ENCODE data around the gene TTLL9. TPM values are rescaled to one million over a fixed set of nuclear protein-coding genes. Genes with fewer than 3 reads are reported as not detected.

Gene TTLL9
- total and polyA plus RNA-seq, 10 of the 15 experiments (the other 5 are each of a cell fraction or from before 2014, with no cell fraction given), result 0.03 to 0.77 (median 0.11) TPM; not detected in 2

- TF ChIP-seq, protein P1, sequence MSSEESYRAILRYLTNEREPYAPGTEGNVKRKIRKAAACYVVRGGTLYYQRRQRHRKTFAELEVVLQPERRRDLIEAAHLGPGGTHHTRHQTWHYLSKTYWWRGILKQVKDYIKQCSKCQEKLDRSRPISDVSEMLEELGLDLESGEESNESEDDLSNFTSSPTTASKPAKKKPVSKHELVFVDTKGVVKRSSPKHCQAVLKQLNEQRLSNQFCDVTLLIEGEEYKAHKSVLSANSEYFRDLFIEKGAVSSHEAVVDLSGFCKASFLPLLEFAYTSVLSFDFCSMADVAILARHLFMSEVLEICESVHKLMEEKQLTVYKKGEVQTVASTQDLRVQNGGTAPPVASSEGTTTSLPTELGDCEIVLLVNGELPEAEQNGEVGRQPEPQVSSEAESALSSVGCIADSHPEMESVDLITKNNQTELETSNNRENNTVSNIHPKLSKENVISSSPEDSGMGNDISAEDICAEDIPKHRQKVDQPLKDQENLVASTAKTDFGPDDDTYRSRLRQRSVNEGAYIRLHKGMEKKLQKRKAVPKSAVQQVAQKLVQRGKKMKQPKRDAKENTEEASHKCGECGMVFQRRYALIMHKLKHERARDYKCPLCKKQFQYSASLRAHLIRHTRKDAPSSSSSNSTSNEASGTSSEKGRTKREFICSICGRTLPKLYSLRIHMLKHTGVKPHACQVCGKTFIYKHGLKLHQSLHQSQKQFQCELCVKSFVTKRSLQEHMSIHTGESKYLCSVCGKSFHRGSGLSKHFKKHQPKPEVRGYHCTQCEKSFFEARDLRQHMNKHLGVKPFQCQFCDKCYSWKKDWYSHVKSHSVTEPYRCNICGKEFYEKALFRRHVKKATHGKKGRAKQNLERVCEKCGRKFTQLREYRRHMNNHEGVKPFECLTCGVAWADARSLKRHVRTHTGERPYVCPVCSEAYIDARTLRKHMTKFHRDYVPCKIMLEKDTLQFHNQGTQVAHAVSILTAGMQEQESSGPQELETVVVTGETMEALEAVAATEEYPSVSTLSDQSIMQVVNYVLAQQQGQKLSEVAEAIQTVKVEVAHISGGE (CRISPR knock-in tag; IDR thresholded peaks at IDR 0.05), result no peak
- TF ChIP-seq BMI1 (IDR thresholded peaks at IDR 0.05; ENCODE audit: borderline replicate concordance) (no peak), ESRRA (IDR thresholded peaks at IDR 0.05; ENCODE audit: low read length) (no peak), HSF1 (IDR thresholded peaks at IDR 0.05; ENCODE audit: low read depth, low read length) (no peak), DPF2 (IDR thresholded peaks at IDR 0.05) (peak; percentile 90), NFYB (IDR thresholded peaks at IDR 0.05; ENCODE audit: insufficient read depth, low read depth, low read length) (no peak), PBX3 (IDR thresholded peaks at IDR 0.05; ENCODE audit: insufficient replicate concordance, low read depth, low read length) (no peak), CBX5 (IDR thresholded peaks at IDR 0.05; ENCODE audit: low read depth) (no peak), SP1 (IDR thresholded peaks at IDR 0.05; ENCODE audit: low read depth, low read length) (no peak), SMARCA5 (IDR thresholded peaks at IDR 0.05) (no peak), SIX5 (IDR thresholded peaks at IDR 0.05; ENCODE audit: low read depth, low read length, severe bottlenecking) (no peak), POLR2AphosphoS2 (IDR thresholded peaks at IDR 0.05; ENCODE audit: low read depth, low read length) (no peak), ATF3 (IDR thresholded peaks at IDR 0.05; ENCODE audit: borderline replicate concordance, extremely low read depth, low read depth, low read length) (no peak), LARP7 (IDR thresholded peaks at IDR 0.05) (peak; percentile 72), WRNIP1 (IDR thresholded peaks at IDR 0.05; ENCODE audit: borderline replicate concordance, low read depth, low read length) (no peak), ZBED1 (IDR thresholded peaks at IDR 0.05; ENCODE audit: borderline replicate concordance) (no peak)
- TF ChIP-seq, protein P2, sequence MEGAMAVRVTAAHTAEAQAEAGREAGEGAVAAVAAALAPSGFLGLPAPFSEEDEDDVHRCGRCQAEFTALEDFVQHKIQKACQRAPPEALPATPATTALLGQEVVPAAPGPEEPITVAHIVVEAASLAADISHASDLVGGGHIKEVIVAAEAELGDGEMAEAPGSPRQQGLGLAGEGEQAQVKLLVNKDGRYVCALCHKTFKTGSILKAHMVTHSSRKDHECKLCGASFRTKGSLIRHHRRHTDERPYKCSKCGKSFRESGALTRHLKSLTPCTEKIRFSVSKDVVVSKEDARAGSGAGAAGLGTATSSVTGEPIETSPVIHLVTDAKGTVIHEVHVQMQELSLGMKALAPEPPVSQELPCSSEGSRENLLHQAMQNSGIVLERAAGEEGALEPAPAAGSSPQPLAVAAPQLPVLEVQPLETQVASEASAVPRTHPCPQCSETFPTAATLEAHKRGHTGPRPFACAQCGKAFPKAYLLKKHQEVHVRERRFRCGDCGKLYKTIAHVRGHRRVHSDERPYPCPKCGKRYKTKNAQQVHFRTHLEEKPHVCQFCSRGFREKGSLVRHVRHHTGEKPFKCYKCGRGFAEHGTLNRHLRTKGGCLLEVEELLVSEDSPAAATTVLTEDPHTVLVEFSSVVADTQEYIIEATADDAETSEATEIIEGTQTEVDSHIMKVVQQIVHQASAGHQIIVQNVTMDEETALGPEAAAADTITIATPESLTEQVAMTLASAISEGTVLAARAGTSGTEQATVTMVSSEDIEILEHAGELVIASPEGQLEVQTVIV (IDR thresholded peaks at IDR 0.05; ENCODE audit: borderline replicate concordance, partially characterized antibody), result no peak
Measured at GRCh38 chr20:31869942-31870725, at the start of gene TTLL9, which contains the start of gene DUSP15 (continued).
